Lung (tissue), 12 donors: ENCODE measurements around the gene ERGIC1. TPM values are rescaled to one million over a fixed set of nuclear protein-coding genes. Genes with fewer than 3 reads are reported as not detected.

Experiments
- ATAC-seq: fragments of 200-7000 bp; cut with Tn5 transposase; one replicate; pipeline ENCODE4 v1.9.1; 2020; ENCODE audit warnings: moderate number of reproducible peaks; ENCODE audit not compliant: insufficient read depth, low FRiP score
- DNase-seq, 3 donors: peaks; one replicate each; pipeline ENCODE4 v3.0.0-alpha.2; 2013 to 2017
- H3K27ac ChIP-seq, 2 donors: one replicate each; pipeline ENCODE4 v1.5.1; 2013; ENCODE audit warnings: mild to moderate bottlenecking in 2 of 2, moderate library complexity in 2 of 2, control low read depth in 1 of 2, inconsistent platforms in 1 of 2, low read depth in 1 of 2, low read length in 1 of 2
- H3K27me3 ChIP-seq, 3 donors: one replicate each; pipeline ENCODE4 v1.5.1; 2013; ENCODE audit warnings: low read length in 2 of 3; ENCODE audit not compliant: control insufficient read depth in 3 of 3, insufficient read depth in 3 of 3
- H3K36me3 ChIP-seq, 4 donors: one replicate each; pipeline ENCODE4 v1.5.1; 2013; ENCODE audit warnings: low read length in 4 of 4, mild to moderate bottlenecking in 1 of 4, moderate library complexity in 1 of 4; ENCODE audit not compliant: control insufficient read depth in 4 of 4, insufficient read depth in 4 of 4
- H3K4me1 ChIP-seq, 5 donors: one replicate each; pipeline ENCODE4 v1.5.1; 2013; ENCODE audit warnings: low read length in 5 of 5, mild to moderate bottlenecking in 2 of 5, moderate library complexity in 1 of 5; ENCODE audit not compliant: control insufficient read depth in 5 of 5, insufficient read depth in 5 of 5
- H3K4me3 ChIP-seq: one replicate; pipeline ENCODE4 v1.5.1; 2013; ENCODE audit warnings: mild to moderate bottlenecking, control low read depth, moderate library complexity
- H3K9ac ChIP-seq, 2 donors: one replicate each; pipeline ENCODE4 v1.5.1; 2013; ENCODE audit warnings: low read length in 2 of 2, control low read depth in 1 of 2; ENCODE audit not compliant: insufficient read depth in 1 of 2
- H3K9me3 ChIP-seq, 4 donors: one replicate each; pipeline ENCODE4 v1.5.1; 2013; ENCODE audit warnings: low read length in 3 of 4, mild to moderate bottlenecking in 1 of 4, moderate library complexity in 1 of 4; ENCODE audit not compliant: control insufficient read depth in 4 of 4, insufficient read depth in 3 of 4
- WGBS, 2 donors: extraction: QIAGEN DNeasy Blood & Tissue Kit; methylation state at CpG; one replicate each; pipeline ENCODE4 v1.1.7; 2013; 5-methylcytosine and 5-hydroxymethylcytosine counted together
- polyA plus RNA-seq, 2 donors: library from polyadenylated mRNA; stranded (reverse); fragments of 200-250 nt; gene quantifications; one replicate each; pipeline ENCODE4 v1.2.1, GENCODE V29; 2013
- total RNA-seq, 2 donors: library from RNA; depleted of rRNA in 1 of 2; stranded (reverse); fragments of >200 nt in 1 of 2; gene quantifications; one replicate each; pipeline ENCODE4 v1.2.1, GENCODE V29; 2014 to 2021
- TF ChIP-seq, protein P1 (sequence below): IDR thresholded peaks from 2 replicates; pipeline ENCODE4 v1.5.1; 2012; ENCODE audit warnings: mild to moderate bottlenecking; ENCODE audit errors: control extremely low read depth, extremely low read depth
- donor health status: control.
- donor health status: control.
- donor health status: Bipolar disorder and iron deficiency.
- donor health status: healthy.
- donor health status: DM: yes; HTN: yes; CAD: no.

The ERGIC1 gene
- total and polyA plus RNA-seq, 4 donors, result 62.2 to 215 (median 163) TPM

DNA sequence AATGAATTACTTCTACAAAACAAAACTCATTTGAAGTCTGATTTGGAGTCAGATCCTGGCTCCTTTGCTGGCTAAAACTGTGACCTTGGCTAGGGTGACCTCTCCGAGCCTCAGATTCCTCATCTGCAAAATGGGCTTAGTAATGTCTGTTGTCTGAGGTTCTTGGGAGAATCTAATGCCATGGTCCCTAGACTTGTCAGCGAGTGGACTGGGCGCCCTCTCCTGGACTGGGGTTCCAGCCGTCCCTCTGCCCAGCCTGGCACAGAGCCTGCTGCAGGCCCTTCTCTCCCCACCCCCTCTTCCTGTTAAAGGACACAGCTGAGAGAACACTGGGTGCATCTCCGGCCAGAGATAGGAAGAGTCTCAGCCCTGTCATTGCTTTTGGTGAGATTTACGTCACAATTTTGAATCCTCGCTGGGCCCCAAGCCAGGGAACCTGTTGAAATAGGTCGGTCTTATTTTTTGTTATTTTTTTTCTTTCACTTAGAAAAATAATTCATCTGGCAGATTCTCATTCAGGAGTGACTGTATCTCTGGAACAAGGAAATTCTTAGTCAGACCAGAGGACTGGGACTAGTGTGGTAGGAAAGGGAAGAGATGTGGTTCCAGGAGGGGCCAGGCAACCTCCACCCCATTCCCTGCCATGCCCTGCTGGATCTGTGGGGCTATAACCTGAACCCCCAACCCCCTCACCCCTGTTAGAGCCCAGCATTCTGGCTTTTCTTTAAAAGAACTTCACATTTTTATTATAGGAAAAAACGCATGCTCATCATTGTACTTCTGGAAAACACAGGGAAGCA is 77.0 kb downstream of the ERGIC1 start:
- TF ChIP-seq, protein P1, sequence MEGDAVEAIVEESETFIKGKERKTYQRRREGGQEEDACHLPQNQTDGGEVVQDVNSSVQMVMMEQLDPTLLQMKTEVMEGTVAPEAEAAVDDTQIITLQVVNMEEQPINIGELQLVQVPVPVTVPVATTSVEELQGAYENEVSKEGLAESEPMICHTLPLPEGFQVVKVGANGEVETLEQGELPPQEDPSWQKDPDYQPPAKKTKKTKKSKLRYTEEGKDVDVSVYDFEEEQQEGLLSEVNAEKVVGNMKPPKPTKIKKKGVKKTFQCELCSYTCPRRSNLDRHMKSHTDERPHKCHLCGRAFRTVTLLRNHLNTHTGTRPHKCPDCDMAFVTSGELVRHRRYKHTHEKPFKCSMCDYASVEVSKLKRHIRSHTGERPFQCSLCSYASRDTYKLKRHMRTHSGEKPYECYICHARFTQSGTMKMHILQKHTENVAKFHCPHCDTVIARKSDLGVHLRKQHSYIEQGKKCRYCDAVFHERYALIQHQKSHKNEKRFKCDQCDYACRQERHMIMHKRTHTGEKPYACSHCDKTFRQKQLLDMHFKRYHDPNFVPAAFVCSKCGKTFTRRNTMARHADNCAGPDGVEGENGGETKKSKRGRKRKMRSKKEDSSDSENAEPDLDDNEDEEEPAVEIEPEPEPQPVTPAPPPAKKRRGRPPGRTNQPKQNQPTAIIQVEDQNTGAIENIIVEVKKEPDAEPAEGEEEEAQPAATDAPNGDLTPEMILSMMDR, result peak; percentile 37
- 48 to 54% methylated on average over 9 of the region's 9 CpGs for WGBS, 2 donors
- Histone ChIP-seq H3K9me3 (no peaks in the 10 kb centered on the region), H3K36me3 (peaks cover 0 to 20% (median 14%) of the 10 kb centered on the region in 4 donors), H3K27me3 (no peaks in the 10 kb centered on the region), H3K4me3 (no peak overlapping the region), H3K4me1 (peaks cover 0 to 6% (median 0%) of the 10 kb centered on the region in 5 donors), H3K9ac (no peak overlapping the region), H3K27ac (peak overlapping the region; percentile 48 to 61)
- ATAC-seq (peak; percentile 66), DNase-seq (peak; percentile 52 to 58 (median 55))

DNA sequence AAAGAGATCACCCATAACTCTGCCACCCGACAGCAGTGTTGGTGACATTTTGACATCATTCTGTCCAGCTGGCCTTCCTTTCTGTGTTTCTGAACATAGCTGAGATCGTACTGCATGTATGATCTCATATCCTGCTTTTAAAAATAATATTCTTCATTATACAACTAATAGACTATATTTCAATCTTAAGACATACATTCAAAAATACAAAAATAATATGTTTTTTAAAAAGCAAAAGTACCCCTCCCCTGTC is 77.5 kb downstream of the ERGIC1 start:
- H3K4me3 ChIP-seq, result no peak overlapping the region
- TF ChIP-seq, protein P1, result no peak
- DNase-seq (no peak), ATAC-seq (no peak)
- no peaks in the 10 kb centered on the region for H3K27me3 ChIP-seq
- H3K9ac ChIP-seq, result no peak overlapping the region
- peaks cover 0 to 6% (median 0%) of the 10 kb centered on the region in 5 donors for H3K4me1 ChIP-seq
- no peaks in the 10 kb centered on the region for H3K9me3 ChIP-seq
- 58 to 61% methylated on average over 2 of the region's 2 CpGs for WGBS, 2 donors
- H3K36me3 ChIP-seq, result peaks cover 0 to 24% (median 18%) of the 10 kb centered on the region in 4 donors
- peak overlapping the region; percentile 30 to 48 for H3K27ac ChIP-seq

DNA sequence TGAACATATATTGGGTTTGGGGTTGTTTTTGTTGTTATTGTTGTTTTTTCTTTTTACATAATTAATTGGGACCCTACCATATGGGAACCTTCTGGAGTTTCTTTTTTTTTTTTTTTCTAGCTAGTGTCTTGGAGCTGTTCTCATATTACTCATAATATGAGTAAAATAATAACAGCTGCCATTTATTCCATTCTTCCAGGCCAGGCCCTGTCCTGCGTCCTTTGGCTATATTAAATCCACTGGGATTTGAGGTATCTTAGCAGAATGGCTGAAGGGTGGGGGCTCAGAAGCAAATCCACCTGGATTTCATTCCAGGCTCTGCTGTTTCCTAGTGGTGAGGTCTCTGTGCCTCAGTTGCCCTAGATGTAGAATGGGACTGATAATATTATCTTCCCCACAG is 77.9 kb downstream of the ERGIC1 start:
- H3K4me3 ChIP-seq, result no peak overlapping the region
- ATAC-seq (no peak), DNase-seq (no peak)
- peaks cover 0 to 3% (median 0%) of the 10 kb centered on the region in 5 donors for H3K4me1 ChIP-seq
- no peaks in the 10 kb centered on the region for H3K27me3 ChIP-seq
- H3K9ac ChIP-seq, result no peak overlapping the region
- TF ChIP-seq, protein P1, result no peak
- peak overlapping the region in 1 of 2 donors; percentile 63 for H3K27ac ChIP-seq
- no peaks in the 10 kb centered on the region for H3K9me3 ChIP-seq
- peaks cover 0 to 24% (median 18%) of the 10 kb centered on the region in 4 donors for H3K36me3 ChIP-seq
- 94 to 97% methylated on average over 1 of the region's 1 CpG for WGBS, 2 donors
